Activated T-cell treated with anti-CD3 and anti-CD28 coated beads for 4 hours (primary cell): ENCODE results near the gene ADAD1.
"Not testable (repeated sequence)": the region's sequence is repeated elsewhere in the genome, so short reads cannot be mapped to it uniquely, and the experiment has no call there.

Experiments used
- DNase-seq: peaks from one replicate; pipeline ENCODE4 v3.0.0-alpha.2; 2020

ADAD1 gene

GRCh38 chr4:122378711-122379110 is at the start of gene ADAD1:
TSS of gene ADAD1 (plus strand) at chr4:122379011. CDS start at chr4:122380070, 1,059 bp downstream.
- DNase-seq = no peak

- DNase-seq = no peak
Observed at GRCh38 chr4:122329876-122330565, 48.8 kb upstream of the ADAD1 start.

GRCh38 chr4:122331195-122331594 is 47.6 kb upstream of the ADAD1 start:
- DNase-seq = no peak

- no peak for DNase-seq
Observed at GRCh38 chr4:122334828-122335227, 44.0 kb upstream of the ADAD1 start.

- DNase-seq = no peak
Observed at GRCh38 chr4:122341886-122342285, 36.9 kb upstream of the ADAD1 start.

- DNase-seq = no peak
Observed at GRCh38 chr4:122346036-122346435, 32.8 kb upstream of the ADAD1 start.

- DNase-seq = no peak
Observed at GRCh38 chr4:122346503-122346902, 32.3 kb upstream of the ADAD1 start.

GRCh38 chr4:122356317-122356808 is 22.4 kb upstream of the ADAD1 start:
- no peak for DNase-seq

GRCh38 chr4:122360754-122361153 is 18.1 kb upstream of the ADAD1 start:
- no peak for DNase-seq

GRCh38 chr4:122364700-122365404 is 14.0 kb upstream of the ADAD1 start:
- no peak for DNase-seq

- not testable (repeated sequence) for DNase-seq
Observed at GRCh38 chr4:122368786-122369185, 10.0 kb upstream of the ADAD1 start.

GRCh38 chr4:122377352-122377751 is 1.5 kb upstream of the ADAD1 start:
- DNase-seq = no peak

GRCh38 chr4:122379239-122379638 is 428 bp downstream of the ADAD1 start:
- no peak for DNase-seq

- DNase-seq = no peak
Observed at GRCh38 chr4:122383341-122383740, 4.5 kb downstream of the ADAD1 start.

GRCh38 chr4:122384245-122384644 is 5.4 kb downstream of the ADAD1 start:
- DNase-seq = no peak

- DNase-seq = no peak
Observed at GRCh38 chr4:122393276-122393675, 14.5 kb downstream of the ADAD1 start.

GRCh38 chr4:122403861-122404260 is 25.1 kb downstream of the ADAD1 start:
- DNase-seq = no peak

- DNase-seq = no peak
Observed at GRCh38 chr4:122412547-122412946, 33.7 kb downstream of the ADAD1 start.

GRCh38 chr4:122423246-122423645 is 44.4 kb downstream of the ADAD1 start:
- no peak for DNase-seq

- no peak for DNase-seq
Observed at GRCh38 chr4:122431351-122431750, 52.5 kb downstream of the ADAD1 start.

- no peak for DNase-seq
Observed at GRCh38 chr4:122434285-122434684, 55.5 kb downstream of the ADAD1 start.

GRCh38 chr4:122450847-122451246 is 72.0 kb downstream of the ADAD1 start:
- peak; percentile 14 for DNase-seq

- no peak for DNase-seq
Observed at GRCh38 chr4:122453384-122453995, 74.7 kb downstream of the ADAD1 start.
